ENCODE measurements around the gene TAS2R20. TPM values are rescaled to one million over a fixed set of nuclear protein-coding genes. Genes with fewer than 3 reads are reported as not detected.

The TAS2R20 gene
- total and polyA plus RNA-seq, 8 donors, result 0.35 to 0.98 (median 0.70) TPM; not detected in 1

DNA sequence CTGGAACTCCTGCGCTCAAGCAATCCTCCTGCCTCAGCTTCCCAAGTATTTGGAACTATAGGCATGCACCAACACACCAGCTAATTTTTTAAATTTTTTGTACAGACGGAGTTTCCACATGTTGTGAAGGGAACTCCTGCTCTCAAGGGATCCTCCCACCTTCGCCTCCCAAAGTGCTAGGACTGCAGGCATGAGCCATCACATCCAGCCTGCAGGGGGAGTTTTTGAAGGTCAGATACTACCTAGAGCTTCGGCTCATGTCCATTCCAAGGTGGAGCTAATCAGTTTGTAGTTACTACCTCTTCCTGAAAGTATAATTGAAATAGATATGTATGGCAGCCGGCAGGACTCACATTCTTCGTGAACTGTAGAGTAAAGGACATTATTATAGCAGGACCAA lies 28.0 kb upstream of the TAS2R20 start:
- intact Hi-C loops (cut with DNase I), result no loop called here
- Histone ChIP-seq H3K4me3 (no peak overlapping the region), H3K4me1 (no peaks in the 10 kb centered on the region), H3K9me3 (no peaks in the 10 kb centered on the region), H3K27me3 (no peaks in the 10 kb centered on the region), H3K27ac (no peak overlapping the region), H3K36me3 (no peaks in the 10 kb centered on the region)
- TF ChIP-seq, protein P1, sequence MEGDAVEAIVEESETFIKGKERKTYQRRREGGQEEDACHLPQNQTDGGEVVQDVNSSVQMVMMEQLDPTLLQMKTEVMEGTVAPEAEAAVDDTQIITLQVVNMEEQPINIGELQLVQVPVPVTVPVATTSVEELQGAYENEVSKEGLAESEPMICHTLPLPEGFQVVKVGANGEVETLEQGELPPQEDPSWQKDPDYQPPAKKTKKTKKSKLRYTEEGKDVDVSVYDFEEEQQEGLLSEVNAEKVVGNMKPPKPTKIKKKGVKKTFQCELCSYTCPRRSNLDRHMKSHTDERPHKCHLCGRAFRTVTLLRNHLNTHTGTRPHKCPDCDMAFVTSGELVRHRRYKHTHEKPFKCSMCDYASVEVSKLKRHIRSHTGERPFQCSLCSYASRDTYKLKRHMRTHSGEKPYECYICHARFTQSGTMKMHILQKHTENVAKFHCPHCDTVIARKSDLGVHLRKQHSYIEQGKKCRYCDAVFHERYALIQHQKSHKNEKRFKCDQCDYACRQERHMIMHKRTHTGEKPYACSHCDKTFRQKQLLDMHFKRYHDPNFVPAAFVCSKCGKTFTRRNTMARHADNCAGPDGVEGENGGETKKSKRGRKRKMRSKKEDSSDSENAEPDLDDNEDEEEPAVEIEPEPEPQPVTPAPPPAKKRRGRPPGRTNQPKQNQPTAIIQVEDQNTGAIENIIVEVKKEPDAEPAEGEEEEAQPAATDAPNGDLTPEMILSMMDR (IDR thresholded peaks at IDR 0.05), result no peak
- 92 to 94% methylated on average over 6 of the region's 6 CpGs for WGBS, 2 donors
- DNase-seq (no peak), ATAC-seq (no peak), FAIRE-seq (no peak)

DNA sequence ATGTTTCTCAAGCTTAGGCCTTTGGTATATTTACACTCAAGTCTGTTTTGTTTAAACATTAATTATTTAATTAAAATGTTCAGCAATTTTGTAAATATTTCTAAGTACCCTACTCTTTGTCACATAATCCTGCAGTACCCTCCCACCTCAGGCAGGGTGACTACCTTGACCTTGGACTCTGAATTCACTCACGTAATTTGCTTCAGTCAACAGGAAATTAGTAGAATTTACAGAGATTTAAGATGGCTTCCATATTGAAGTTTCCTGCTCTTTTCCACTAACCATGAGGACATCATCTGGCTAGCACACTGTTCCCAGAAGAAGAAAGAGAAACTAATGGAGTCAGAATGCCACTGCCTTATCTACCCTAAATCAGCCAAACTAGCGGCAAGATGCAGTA lies 25.3 kb upstream of the TAS2R20 start:
- Histone ChIP-seq H3K4me1 (no peaks in the 10 kb centered on the region), H3K9me3 (no peaks in the 10 kb centered on the region), H3K27me3 (no peaks in the 10 kb centered on the region), H3K4me3 (no peak overlapping the region), H3K36me3 (no peaks in the 10 kb centered on the region), H3K27ac (no peak overlapping the region)
- WGBS, 2 donors, result 65 to 68% methylated on average over 2 of the region's 2 CpGs
- FAIRE-seq (no peak), ATAC-seq (peak in 1 of 4 donors; percentile 18), DNase-seq (no peak)
- intact Hi-C loops (cut with DNase I), result no loop called here
- TF ChIP-seq, protein P1 (IDR thresholded peaks at IDR 0.05), result no peak

DNA sequence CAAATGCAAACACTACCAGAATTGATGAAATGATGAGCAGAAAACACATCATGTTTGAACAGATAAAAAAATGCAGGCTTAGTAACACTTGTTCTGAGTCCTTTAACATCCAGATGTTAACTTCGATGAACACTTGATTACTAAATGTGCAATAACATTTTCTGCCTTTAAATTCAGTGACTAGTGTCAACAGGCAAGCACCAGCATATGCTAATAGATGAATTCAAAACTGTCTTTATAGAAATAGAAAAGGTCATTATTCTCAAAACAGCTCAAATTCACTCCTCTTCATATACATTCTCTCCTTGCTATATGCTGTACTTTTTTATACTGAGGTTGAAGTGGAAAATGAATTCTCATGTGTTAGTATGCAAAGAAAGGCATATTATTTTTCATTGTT lies 24.4 kb upstream of the TAS2R20 start, which contains the start of gene TAS2R19:
TSS of gene TAS2R19 (minus strand) at position 101 of the 400 bp plus-strand sequence. CDS start at position 52, 49 bp downstream.
- no peak within 1 kb of the TSS for H3K27ac ChIP-seq
- H3K9me3 ChIP-seq, result no peaks in the 10 kb centered on the region
- TF ChIP-seq, protein P1 (IDR thresholded peaks at IDR 0.05), result no peak
- FAIRE-seq (no peak), ATAC-seq (no peak), DNase-seq (no peak)
- 88 to 92% methylated on average over 1 of the region's 1 CpG for WGBS, 2 donors
- H3K27me3 ChIP-seq, result no peaks in the 10 kb centered on the region
- intact Hi-C loops (cut with DNase I), result no loop called here
- H3K36me3 ChIP-seq, result no peaks in the 10 kb centered on the region
- no peak within 1 kb of the TSS for H3K4me3 ChIP-seq
- H3K4me1 ChIP-seq, result no peaks in the 10 kb centered on the region

GRCh38 chr12:11016937-11017336 lies 18.8 kb upstream of the TAS2R20 start:
- intact Hi-C loops (cut with DNase I), result loop anchor here in 1 of 3 donors (10.0 kb wide), 1 partner anchor 58 kb away; no protein-coding TSS in a partner anchor
- 97 to 98% methylated on average over 1 of the region's 1 CpG for WGBS, 2 donors
- TF ChIP-seq, protein P1 (IDR thresholded peaks at IDR 0.05), result no peak
- H3K27ac ChIP-seq, result no peak overlapping the region
- H3K36me3 ChIP-seq, result no peaks in the 10 kb centered on the region
- H3K4me3 ChIP-seq, result no peak overlapping the region
- ATAC-seq (no peak), FAIRE-seq (no peak), DNase-seq (no peak)
- H3K4me1 ChIP-seq, result no peaks in the 10 kb centered on the region
- H3K9me3 ChIP-seq, result no peaks in the 10 kb centered on the region
- H3K27me3 ChIP-seq, result no peaks in the 10 kb centered on the region

DNA sequence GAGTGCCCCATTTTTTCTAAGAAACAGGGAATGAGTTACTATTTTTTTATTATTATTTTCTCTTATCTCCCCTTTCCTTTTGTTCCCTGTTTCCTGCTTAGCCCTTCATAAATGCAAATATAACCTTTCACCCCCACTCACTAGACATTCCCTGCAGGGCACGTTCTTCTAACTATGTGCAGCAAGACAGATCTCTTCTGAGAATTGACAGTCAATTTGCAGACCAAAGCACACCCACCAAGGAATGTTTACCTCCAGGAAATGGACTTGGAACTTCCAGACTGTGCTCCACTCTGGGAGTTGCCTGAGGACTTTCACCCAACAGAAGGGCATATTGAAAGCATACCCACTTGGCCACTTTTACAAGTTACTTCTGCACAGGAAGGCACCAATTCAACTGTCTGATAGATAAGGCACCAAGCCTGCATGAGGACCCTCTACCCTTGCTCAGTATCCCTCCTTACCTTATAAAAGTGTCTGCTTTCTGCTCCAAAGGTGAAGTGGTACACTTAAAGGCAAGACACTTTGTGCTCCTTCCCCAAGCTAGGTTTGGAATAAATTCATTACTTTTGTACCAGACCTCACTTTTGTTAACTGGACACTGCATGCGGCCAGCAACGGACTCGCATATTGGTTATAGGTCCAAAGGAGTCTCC lies 17.8 kb upstream of the TAS2R20 start:
- intact Hi-C loops (cut with DNase I), result loop anchor here in 1 of 3 donors (10.0 kb wide), 1 partner anchor 59 kb away; no protein-coding TSS in a partner anchor
- DNase-seq, result no peak
- TF ChIP-seq, protein P1 (IDR thresholded peaks at IDR 0.05), result no peak

More for the DNA sequence above, 17.8 kb upstream of the TAS2R20 start:
- no peak overlapping the region for H3K27ac ChIP-seq
- no peak for FAIRE-seq
- no peaks in the 10 kb centered on the region for H3K27me3 ChIP-seq
- H3K9me3 ChIP-seq, result no peaks in the 10 kb centered on the region
- H3K36me3 ChIP-seq, result no peaks in the 10 kb centered on the region
- peak in 2 of 4 donors; percentile 24 to 28 for ATAC-seq
- 83 to 85% methylated on average over 4 of the region's 4 CpGs for WGBS, 2 donors
- no peak overlapping the region for H3K4me3 ChIP-seq
- H3K4me1 ChIP-seq, result no peaks in the 10 kb centered on the region
